COR-L47 (cell line): Measurements from ENCODE around the gene SHC1.

Source experiments
- DNase-seq: peaks from one replicate; lab custom pipeline; 2025; lab: John Stamatoyannopoulos, UW

The SHC1 gene, protein sequence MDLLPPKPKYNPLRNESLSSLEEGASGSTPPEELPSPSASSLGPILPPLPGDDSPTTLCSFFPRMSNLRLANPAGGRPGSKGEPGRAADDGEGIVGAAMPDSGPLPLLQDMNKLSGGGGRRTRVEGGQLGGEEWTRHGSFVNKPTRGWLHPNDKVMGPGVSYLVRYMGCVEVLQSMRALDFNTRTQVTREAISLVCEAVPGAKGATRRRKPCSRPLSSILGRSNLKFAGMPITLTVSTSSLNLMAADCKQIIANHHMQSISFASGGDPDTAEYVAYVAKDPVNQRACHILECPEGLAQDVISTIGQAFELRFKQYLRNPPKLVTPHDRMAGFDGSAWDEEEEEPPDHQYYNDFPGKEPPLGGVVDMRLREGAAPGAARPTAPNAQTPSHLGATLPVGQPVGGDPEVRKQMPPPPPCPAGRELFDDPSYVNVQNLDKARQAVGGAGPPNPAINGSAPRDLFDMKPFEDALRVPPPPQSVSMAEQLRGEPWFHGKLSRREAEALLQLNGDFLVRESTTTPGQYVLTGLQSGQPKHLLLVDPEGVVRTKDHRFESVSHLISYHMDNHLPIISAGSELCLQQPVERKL

DNA sequence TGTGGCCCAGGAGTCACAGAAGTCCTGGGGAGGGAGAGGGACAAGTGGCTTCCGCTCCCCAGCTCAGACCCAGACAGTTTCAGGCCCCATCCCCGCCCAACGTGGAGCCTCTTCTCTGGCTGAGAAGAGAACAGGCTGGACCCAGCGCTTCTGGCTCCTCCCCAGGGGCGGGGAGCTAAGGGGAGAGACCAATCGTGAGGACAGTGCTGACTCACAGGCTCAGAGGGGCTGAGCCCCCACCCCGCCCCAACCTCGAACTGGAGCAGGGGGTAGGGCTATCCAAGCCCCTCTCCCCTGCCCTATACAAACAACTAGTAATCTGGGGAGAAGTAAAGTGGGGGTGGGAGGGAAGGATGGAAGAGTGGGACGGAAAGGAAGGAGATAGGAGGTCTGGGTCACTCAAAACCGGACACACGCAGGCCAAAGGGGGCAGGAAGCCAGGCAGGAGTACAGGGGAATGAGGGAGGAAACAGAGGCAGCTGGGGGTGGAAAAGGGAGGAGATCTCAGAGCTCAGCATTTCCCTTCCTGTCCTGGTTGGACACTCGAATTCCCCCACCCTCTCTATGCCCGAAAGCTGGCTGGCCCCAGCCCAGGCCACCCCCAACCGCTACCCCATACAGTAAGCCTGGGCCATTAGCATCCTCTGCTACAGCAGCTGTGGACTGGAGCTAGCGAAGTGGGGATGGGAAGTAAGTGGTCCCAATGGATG lies at the start of gene SHC1:
Gene SHC1 (minus strand): TSS at position 117 of the 710 bp plus-strand sequence. CDS start 221 bp downstream, outside the sequence.
- DNase-seq: peak; percentile 70

DNA sequence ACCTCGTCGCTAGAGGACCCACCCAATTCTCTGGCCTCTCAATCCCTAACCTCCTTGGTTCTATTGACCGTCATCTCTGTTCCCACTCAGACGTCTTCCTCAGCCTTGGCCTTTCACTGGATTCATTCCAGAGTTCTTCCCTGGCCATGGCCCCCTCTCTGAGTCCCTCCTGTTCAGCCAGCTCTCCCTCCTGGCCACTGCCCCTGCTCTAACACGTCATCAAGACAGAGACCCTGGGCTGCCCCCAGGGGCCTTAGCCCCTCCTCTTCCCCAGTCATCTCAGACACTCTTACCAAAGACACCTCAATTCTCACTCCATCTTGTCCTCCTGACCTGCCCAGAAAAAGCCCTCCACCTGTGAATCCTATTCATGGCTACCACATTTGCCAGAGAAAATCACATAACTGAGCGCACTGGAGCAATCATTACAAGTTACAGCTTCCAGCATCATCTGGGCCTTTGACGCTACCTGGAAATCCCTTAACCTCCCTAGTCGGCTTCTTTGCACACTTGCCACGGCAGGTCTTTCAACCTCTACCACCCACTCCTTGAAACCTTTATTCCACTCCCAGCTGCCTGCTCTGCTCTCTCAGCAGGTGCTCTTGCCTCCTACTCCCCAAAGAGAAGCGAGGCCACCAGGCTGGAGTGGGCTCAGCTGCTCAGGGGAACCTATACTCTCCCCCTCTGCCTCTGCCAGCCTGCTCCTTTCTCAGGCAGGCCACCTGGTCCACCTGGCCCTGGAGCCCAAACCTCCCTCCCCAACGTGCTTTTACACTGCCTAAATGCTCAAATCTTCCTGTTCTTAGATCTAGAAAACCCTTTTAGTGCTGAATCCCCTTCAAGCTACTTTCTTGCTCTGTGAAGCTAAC lies 49.1 kb upstream of the SHC1 start:
- no peak for DNase-seq

DNA sequence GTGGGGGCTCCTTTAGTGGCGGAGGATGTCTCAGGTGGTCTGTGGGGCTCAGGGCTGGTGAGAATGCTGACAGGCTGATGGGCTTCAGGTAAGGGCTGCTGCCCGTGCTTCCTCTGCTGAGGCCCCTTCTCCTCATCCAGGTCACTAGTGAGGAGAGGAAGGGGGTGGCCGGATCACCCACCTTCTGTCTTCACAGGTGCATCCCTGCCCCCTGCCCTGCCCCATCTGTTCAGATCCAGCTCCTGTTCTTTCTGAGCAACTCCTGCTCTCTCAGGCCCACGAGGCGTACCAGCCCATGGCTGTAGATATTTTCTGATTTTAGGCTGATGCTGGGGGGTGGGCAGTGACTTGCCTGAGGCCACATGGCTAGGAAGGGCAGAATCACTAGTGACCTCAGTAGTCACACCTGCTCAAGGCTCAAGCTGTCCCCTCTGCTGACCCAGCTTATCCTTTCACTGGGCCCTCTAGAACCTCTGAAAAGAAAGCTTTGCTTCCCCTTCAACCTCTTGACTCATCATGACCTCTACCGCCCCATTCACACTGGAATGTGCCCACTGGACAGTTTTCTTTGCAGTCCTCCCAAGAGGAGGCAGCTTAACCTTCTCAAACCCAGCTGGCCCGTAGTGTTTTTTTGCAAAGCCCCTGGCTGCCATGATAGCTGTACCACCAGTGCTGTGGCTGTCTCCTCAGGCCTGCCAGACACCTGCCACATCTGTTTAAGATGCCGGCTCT lies 48.2 kb upstream of the SHC1 start:
- DNase-seq: no peak

DNA sequence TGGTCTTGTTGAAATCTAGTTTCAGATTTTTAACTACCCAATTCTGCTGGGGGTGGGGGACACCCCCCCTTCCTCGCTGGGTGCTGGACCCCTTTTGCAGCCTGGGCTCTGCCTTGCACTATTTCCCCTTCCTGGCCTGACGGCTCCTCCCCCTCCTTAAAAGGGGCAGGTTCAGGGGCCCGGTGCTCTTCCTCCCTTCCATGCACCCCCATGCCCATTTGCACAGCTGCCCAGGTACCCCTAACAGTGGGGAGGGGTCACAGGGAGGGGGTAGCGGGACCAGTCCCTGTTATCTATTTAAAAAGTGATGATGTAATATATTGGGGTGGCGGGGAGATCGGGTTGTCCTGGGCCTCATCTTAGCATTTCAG lies 47.4 kb upstream of the SHC1 start:
- DNase-seq: no peak

DNA sequence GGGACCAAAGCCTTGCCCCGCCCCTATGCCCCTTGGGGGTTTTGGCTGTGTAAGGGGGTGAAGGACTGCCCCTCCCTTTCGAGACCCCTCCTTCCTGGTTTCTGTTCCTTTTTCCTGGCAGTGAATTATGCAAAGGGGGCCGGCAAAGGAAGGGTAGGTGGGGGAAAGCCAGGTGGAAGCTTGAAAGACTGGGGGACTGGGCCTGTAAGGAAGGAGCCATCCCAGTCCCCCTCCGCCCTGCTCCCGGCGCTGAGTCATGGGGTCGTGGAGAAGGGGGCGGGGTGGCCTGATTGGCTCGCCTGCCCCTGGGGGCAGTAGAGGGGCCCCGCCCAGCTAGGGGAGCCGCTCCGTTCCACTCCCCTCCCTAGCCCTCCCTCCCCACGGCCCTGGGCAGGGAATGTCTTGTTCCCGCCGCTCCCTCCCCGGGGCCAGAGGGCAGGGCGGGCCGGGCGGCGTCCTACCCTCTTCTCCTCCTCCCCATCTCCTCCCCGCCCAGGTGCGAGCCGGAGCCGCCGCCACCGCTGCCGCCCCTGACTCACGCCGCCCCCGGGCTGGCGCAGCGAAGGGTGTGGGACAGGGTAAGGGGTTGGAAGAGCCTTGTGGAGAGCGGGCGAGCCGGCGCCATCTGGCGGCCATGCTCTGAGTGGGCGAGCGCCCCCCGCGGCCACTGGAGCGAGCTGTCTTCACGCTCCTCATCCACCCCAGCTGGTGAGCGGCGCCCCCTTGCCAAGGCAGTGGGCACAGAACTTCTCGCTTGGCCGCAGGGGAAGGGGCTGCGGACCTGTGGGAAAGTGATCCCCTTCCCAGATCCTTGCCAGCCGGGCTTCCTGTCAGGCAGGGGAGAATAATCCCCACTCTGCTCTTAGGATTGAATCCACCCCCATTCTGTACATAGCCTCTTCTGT lies 46.7 kb upstream of the SHC1 start:
- peak; percentile 87 for DNase-seq

DNA sequence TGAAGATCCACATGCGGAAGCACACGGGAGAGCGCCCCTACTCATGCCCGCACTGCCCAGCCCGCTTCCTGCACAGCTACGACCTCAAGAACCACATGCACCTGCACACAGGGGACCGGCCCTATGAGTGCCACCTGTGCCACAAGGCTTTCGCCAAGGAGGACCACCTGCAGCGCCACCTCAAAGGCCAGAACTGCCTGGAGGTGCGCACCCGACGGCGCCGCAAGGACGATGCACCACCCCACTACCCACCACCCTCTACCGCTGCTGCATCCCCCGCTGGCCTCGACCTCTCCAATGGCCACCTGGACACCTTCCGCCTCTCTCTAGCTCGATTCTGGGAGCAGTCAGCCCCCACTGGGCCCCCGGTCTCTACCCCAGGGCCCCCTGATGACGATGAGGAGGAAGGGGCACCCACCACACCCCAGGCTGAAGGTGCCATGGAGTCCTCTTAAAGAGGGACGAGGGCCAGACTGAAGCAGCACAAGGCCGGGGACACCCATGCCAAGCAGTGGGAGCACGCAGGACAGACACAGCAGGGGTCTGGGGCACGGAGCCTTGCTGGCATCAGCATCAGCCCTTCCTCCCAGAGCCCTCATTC lies 45.8 kb upstream of the SHC1 start:
- DNase-seq: no peak

DNA sequence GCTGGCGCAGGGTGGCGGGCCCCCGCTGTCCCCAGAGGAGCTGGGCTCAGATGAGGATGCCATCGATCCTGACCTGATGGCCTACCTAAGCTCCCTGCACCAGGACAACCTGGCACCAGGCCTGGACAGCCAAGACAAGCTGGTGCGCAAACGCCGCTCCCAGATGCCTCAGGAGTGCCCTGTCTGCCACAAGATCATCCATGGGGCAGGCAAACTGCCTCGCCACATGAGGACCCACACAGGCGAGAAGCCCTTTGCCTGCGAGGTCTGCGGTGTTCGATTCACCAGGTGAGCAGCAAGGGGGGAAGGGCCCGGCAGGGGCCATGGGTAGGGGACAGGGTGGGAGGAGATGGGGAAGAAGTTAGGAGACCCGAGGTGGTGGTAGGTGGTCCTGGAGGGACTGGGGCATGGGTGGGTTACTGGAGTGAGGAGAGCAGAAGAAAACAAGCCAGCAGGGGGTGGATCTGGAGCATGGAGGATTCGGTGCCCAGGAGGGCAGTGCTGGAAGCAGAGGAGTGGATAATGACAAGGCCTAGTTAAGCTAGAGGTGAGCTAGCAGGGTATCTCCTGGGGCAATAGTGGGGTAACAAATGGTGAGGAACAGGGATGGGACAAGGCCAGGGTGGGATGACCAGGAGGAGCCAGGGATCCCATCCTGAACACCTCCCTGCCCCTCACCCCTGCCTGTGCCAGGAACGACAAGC lies 45.1 kb upstream of the SHC1 start:
- no peak for DNase-seq

DNA sequence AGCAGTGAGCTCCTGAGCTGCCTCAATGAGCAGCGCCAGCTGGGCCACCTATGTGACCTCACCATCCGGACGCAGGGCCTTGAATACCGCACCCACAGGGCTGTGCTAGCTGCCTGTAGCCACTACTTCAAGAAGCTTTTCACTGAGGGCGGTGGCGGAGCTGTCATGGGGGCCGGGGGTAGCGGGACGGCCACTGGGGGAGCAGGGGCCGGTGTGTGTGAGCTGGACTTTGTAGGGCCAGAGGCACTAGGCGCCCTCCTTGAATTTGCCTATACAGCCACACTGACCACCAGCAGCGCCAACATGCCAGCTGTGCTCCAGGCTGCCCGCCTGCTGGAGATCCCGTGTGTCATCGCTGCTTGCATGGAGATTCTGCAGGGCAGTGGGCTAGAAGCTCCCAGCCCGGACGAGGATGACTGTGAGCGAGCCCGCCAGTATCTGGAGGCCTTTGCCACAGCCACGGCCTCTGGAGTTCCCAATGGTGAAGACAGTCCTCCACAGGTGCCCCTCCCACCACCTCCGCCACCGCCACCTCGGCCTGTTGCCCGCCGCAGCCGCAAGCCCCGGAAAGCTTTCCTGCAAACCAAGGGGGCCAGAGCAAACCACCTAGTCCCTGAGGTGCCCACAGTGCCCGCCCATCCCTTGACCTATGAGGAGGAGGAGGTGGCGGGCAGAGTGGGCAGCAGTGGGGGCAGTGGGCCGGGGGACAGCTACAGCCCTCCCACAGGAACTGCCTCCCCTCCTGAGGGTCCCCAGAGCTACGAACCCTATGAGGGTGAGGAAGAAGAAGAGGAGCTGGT lies 44.4 kb upstream of the SHC1 start:
- no peak for DNase-seq

DNA sequence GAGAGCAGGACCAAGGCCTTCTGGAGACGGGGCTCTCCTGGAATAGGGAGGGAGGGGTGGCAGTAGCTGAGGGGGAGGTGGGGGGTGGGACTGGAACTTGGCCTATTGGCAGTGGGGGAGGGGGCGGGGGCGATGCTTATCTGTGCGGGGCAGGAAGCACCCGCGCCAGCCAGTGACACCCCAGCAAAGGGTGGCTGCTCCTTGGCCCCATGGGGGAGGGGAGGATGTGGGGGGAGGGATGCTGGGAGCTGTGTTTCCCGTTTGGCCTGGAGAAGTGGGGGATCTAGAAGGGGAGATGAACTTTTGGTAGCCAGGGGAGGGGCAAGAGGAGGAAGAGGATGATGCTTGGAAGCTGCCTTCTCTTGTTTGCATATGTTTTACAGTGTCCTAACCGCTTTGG lies 43.1 kb upstream of the SHC1 start:
- no peak for DNase-seq

DNA sequence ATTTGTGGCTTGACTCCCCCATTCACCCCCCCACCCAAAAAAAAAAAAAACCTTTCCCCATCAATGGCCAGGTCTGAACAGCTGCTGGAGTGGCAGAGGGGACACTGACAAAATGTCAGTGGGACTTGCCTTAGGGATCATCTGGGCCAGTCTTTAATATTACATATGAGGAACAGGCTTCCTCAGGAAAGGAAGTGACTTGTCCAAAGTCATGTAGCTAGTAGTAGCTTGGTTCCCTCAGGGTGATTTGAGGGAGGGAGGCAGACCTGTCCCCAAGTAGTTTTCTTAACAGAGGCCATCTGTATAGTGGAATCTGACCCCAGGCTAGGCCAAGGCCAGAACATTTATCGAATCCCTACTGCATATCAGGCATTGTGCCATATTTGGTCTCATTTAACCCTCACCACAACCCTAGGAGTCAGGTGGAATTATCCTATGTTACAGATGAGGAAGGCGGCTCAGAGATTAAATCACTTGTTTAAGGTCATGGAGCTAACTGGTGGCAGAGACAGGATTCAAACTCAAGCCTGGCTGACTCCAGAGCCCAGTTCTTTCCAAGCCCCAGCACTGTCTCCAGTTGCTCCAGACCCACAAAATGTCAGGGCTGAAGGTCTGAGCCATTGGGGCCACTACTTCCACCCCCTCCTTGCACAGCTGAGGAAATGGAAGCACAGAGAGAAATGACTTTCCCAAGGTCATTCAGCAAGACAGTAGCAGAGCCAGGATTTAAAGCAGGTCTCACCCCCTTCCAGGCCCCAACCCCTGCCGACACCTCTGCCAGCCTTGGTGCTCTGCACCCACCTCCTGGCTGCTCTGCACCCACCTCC lies 42.4 kb upstream of the SHC1 start:
- DNase-seq: no peak

DNA sequence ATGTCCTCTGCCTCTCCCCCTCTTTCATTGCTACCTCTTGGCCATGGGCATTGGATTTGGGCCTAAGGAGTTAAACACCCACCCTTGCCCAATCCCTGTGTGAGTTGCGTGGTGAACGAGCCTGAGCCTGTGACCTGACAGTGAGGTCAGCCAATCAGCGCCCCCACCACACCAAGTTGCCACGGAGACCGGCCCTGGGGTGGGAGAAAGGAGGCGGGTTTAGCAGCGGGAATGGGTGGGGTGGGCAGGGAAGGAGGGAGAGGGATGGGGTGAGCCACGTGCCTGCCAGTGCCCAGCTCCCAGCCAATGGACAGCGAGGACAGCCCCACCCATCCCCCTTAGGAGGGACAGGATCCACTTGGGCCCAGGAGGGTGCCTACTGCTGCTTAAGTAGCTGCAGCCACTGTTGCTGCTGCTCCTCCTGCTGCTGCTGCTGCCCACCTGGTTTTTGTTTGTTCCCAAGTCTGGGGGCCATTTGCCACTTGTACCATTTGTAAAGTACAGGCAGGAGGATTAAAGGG lies 41.5 kb upstream of the SHC1 start:
- DNase-seq: peak; percentile 89

DNA sequence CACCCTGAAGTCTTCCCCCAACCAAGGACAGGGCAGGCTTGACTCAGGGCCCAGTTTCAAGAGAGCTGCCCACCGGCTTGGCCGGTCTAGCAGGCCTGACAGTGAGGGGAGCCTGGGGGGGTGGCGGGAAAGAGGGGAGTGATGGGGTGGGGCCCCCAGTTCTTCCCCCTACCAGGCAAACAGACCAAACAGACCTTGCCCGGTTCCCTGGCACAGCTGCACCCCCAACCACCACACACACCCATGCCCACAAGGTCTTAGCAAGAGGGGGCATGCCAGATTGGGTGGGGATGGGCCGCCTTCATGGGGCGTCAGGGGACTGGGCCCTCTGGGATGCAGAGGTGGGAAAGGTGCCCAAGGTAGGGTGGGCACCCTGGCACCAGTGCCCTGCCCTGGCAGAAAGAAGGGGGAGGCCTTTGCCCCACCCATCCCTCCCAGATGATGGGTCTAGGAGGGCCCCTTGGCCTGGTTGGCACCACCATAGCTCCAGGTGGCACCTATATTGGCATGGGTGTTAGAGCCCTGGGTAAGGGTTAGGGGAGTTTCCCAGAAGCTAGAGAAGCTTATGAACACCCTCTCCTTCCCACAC lies 41.0 kb upstream of the SHC1 start:
- no peak for DNase-seq

DNA sequence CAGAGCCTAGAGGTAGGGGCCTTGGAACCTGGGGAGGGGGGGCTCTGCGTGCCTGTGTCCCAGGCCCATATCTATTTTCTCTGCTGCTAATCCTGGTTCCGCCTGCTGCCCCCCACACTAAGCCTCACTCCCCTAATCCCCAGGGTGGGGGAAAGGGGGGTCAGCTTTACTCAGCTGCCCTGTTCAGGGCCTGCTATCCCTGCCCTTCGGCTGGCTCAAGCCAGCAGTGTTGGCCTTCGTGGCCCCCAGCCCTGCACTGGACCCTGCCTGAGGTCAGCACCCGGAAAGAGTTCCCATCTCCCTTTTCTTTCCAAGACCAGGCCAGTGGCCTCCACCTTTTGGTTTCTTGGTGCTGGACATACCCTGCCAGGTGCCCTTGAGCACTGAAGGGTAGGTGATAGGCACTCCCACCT lies 40.5 kb upstream of the SHC1 start:
- DNase-seq: no peak

DNA sequence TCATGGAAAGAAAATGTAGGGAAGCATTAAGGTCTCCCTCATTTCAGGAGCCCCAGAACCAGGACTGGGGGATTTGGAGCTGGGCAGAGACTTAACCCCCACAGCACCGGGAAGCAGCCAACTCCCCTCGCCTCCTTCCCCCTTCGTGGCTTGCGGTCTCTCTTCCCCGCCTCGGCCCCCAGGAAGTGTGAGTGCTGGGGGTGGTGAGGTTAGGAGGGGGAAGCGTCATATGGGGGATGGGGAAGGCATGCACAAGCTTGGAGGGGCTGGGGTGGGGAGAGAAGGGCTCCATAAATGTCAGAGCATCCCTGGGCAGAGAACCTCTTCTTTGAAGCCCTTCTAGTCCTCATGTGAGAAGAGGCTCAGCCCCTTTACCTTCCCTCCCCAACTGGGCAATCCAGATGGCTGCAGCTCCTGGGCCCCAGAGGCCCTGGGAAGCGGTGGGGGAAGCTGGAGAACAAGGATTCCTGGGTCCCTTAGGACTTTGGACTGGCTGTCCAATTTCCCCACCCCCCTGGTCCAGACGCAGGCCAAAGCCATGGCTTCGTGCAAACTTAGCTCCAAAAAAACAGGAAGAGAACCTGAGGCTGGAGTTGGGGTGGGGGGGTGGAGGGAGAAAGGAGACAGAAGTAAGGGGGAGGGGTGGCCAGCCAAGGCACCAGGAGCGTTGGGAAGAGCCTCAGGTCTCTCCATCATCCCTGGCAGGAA lies 39.8 kb upstream of the SHC1 start:
- no peak for DNase-seq

DNA sequence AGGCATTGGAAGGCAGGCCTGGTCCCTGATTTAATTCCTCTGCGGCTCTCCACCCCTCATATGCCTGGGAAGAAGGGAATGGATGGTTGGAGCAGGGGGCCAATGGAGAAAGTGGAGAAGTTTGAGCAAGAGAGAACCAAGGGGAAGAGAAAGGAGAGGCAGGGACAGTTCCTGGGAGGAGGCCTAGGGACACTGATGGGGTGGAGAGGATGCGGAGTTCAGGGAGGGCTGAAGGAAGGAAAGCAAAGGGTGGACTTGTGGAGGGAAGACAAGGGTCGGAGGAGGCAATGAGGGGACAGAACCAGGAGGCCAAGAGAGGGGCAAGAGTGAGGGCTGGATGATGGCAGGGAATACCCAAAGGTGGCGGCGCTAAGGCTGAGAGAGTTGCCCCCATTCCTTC lies 39.2 kb upstream of the SHC1 start:
- no peak for DNase-seq

DNA sequence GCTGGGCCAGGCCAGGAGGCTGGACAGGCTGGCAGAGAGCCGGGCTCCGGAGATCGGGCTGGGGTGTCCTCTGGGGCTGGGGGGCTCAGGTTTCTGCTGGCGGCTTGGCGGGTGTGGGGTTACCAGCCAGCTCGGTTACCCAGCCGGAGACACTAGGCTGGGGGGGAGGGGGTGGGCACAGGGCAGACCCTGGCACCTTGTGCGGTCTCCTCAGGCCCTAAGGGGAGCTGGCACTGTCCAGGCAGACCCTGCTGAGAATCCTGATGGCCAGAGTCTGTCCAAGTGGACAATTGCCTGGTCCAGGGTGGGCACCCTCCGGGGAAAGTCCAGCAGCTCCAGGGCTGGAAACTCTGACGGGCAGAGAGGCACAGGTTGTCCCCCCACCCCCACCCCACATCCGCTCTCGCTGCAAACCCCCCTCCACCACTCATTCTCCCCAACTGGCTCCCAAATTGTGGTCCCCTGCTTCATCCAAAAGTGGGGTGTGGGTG lies 38.7 kb upstream of the SHC1 start:
- no peak for DNase-seq
